ENCODE data around the gene SPI1.

DNA sequence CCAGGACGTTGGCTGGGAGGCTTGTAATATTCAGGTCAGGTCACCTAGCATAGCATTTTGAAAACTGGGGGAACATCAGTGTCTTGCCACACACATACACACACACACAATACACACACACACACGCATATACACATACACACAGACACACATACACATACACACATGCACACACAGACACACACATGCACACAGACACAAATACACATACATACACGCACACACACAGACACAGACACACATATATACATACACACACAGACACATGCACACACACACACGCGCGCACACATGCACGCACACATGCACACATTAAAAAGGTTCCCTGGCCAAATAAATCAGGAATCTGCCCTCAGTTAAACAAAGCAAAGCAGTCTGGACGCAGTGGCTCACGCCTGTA lies 38.3 kb downstream of the SPI1 start:
- TF ChIP-seq, protein P1, sequence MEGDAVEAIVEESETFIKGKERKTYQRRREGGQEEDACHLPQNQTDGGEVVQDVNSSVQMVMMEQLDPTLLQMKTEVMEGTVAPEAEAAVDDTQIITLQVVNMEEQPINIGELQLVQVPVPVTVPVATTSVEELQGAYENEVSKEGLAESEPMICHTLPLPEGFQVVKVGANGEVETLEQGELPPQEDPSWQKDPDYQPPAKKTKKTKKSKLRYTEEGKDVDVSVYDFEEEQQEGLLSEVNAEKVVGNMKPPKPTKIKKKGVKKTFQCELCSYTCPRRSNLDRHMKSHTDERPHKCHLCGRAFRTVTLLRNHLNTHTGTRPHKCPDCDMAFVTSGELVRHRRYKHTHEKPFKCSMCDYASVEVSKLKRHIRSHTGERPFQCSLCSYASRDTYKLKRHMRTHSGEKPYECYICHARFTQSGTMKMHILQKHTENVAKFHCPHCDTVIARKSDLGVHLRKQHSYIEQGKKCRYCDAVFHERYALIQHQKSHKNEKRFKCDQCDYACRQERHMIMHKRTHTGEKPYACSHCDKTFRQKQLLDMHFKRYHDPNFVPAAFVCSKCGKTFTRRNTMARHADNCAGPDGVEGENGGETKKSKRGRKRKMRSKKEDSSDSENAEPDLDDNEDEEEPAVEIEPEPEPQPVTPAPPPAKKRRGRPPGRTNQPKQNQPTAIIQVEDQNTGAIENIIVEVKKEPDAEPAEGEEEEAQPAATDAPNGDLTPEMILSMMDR (IDR thresholded peaks at IDR 0.05): no peak
- TF ChIP-seq POLR2A (IDR thresholded peaks at IDR 0.05): no peak
